Activated T-cell treated with anti-CD3 and anti-CD28 coated beads for 48 hours (primary cell): Measurements from ENCODE around the gene CNPY3.

Experiments used
- DNase-seq: peaks from one replicate; pipeline ENCODE4 v3.0.0-alpha.2; 2020; ENCODE audit warnings: low read depth

The CNPY3 gene

DNA sequence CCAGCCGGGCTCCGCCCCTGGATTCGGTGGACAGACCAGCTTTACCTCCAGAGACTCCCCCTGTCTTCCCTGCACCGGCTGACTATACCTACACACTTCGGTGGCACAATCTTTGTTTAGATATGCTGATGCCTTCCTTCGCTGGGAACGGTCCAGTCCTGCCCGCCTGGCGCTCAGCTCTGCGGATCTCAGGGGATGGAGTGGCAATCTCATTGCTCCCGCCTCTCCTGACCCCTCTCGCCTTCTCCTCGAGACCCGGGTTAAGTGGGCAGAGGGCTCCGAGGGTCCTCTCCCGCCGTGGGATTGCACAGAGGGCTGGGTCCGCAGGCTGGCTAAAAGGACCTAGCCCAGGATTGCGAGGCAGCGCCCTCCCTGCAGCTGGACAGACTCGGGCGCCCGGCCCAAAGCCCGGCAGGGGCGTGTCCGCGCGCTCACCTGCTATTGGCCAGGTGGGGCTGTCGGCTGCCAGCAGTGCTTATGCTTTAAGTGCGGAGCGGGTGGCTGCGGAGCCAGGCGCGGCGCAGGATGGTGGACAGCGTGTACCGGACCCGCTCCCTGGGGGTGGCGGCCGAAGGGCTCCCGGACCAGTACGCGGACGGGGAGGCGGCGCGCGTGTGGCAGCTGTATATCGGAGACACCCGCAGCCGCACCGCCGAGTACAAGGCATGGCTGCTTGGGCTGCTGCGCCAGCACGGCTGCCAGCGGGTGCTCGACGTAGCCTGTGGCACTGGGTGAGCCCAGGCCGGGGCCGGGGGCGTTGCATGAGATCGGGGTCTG lies 31.2 kb downstream of the CNPY3 start, which contains the start of gene GNMT:
Gene GNMT (plus strand): TSS at position 512 of the 777 bp plus-strand sequence. CDS start 14 bp downstream, at position 526.
- DNase-seq = peak; percentile 18

DNA sequence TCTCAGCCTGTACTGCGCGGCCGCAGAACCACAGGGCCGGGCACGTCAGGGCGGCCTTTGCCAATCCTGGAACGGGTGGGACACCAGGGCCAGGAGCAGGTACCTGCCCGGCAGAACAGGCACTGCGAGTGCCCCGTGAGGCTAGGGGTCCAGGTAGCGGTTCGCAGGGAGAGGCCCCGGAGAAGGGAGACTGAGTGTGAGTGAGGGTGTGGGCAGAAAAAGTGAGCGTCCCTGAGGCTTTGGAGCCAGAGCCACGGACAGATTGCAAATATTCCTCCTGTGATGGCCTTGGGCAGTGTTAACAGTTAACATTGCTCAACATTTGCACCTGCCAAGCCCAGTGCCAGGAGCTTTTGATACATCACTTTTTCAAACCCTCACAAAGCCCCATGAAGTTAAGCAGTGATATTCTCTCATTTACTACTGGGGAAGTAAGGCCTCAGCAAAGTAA lies 31.8 kb downstream of the CNPY3 start:
- DNase-seq = no peak

DNA sequence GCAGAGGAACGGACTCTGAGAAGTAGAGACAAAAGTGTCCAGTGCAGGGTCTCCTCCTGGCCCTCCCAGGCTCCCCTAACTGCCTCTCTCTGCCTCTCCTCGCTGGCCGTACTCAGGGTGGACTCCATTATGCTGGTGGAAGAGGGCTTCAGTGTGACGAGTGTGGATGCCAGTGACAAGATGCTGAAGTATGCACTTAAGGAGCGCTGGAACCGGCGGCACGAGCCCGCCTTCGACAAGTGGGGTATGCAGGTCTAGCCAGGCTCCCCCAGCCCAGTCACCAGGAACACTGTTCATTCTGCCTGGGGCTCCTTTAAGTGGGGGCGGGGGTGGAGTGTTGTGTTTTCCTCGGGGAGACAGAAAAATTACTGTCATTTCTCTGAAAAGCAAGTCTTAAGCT lies 32.8 kb downstream of the CNPY3 start:
- no peak for DNase-seq

DNA sequence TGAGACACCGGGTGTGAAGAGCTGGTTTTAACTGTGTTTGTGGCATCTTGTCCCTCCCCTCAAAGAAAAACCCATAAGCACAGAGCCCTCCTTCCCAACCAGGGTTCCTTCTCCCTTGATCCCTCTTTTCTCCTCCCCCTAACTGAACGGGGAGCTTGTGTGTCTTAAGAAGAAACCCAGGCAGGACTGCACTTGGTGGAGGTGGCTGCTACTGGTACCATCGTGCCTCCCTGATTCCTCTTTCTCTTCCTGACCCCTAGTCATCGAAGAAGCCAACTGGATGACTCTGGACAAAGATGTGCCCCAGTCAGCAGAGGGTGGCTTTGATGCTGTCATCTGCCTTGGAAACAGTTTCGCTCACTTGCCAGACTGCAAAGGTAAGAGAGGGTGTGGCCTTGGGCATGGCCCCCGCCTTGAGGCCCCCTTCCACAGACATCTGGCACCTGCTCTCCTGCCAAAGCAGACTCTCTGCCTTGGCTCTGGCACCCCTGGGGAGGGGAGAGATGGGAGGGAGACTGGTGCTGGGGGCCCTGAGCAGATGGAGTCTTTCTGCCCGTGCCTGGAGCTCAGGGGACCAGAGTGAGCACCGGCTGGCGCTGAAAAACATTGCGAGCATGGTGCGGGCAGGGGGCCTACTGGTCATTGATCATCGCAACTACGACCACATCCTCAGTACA lies 33.4 kb downstream of the CNPY3 start:
- DNase-seq = no peak

DNA sequence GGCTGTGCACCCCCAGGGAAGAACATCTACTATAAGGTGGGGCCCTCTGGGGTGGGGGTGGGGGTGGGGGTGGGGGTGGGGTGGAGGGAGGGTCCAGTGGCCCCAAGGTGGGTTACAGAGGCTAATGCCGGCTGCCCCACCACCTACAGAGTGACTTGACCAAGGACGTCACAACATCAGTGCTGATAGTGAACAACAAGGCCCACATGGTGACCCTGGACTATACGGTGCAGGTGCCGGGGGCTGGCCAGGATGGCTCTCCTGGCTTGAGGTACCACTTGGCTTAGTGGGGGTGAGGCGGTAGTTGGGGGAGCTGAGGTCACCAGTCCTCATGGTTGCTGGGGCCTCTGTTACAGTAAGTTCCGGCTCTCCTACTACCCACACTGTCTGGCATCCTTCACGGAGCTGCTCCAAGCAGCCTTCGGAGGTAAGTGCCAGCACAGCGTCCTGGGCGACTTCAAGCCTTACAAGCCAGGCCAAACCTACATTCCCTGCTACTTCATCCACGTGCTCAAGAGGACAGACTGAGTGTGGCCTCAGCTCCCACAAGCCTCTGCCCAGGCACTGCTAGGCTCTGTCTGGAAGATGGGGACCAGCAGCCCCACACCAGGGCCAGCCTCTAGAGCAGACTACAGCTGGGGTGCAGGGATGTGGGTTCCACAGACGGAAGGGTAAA lies 34.0 kb downstream of the CNPY3 start:
- DNase-seq = no peak

DNA sequence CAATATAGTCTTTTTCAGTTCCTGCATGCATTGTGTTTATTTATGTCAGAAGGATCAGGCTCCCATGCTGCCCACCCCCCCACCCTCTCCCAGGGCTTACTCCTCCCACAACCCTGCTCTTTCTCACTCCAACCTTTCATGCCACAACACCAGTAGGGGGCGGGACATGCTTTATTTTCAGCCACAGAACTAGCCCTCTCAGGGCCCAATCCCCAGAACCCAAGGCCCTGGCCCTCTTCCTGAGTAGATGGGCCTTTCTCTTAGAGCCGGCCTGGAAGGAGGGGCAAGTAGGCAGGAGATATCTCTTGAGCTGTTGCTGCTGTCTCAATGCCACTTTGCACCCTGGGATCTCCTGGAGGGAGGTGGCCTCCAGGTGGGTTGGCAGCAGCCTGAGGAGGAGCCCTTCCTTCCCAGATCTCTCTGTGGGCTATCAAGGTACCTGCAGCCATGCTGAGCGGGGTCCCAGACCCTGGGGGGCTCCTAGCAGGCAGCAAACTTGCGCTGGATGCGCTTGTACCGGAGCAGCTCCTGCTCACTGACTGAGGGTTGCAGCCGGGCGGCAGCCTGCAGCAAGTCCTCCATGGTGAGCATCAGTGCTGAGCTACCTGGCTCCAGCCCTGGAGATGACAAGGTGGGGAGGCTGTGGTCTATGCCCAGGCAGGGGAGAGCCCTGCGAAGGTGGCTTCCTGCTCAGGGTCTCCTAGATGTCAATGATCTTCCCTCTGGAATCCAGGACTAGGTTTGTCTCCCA lies 34.8 kb downstream of the CNPY3 start:
- peak; percentile 23 for DNase-seq

DNA sequence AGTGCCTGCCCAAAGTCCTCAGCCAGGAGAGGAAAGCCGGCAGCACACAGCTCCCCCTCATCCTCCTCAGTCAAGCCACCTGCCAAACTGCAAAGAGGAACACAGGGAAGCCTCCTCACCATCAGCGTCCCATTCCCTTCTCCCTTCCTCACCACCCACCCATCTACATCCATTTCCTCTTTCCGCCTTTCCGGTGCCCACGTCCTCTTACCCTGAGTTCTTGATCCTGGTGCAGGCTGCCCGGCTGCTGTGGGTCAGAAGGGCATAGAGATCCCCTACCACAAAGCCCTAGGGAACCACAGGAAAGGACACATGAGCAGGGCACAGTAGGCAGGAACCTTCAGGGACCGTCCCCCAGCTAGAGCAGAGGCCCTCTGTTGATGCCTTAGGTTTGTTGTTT lies 37.3 kb downstream of the CNPY3 start:
- no peak for DNase-seq

DNA sequence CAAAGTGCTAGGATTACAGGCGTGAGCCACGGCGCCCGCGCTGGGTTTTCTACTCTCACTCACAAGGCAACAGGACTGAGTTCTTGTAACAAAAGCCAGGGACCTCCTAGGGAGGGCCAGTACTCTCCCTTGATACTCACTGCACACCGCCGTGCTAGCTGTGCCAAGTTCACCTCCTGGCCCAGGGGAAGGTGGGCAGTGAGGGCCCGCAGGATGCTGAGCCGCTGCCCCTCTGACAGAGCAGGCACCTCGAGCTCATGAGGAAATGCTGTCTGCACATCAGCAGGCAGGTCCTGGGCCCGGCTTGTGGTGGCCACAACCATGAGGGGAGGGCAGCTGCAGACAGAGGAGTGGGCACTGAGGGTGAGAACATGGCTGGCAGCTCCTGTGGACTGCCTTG lies 37.9 kb downstream of the CNPY3 start:
- no peak for DNase-seq

DNA sequence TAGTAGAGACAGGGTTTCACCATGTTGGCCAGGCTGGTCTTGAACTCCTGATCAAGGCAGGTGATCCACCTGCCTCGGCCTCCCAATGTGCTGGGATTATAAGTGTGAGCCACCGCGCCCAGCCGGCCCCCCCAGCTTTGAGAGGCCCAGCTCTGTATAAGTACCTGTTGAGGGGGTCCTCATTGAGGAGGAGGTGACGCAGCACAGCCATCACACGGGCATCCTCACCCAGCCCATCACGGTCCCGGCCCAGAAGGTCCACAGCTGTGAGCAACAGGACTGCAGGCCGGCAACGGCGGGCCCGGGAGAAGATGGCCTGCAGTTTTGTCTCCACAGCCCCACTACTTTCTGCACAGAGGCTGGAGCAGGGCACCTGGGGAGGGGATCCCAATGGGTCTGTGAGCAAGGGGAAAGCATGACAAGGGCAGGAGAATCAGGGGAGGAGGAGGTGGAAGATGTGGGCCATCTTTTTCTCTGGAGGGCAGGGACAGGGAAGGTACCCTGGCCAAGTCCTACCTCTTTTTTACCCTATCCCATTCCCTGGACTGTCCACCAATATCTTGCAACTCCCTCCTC lies 38.9 kb downstream of the CNPY3 start:
- no peak for DNase-seq

DNA sequence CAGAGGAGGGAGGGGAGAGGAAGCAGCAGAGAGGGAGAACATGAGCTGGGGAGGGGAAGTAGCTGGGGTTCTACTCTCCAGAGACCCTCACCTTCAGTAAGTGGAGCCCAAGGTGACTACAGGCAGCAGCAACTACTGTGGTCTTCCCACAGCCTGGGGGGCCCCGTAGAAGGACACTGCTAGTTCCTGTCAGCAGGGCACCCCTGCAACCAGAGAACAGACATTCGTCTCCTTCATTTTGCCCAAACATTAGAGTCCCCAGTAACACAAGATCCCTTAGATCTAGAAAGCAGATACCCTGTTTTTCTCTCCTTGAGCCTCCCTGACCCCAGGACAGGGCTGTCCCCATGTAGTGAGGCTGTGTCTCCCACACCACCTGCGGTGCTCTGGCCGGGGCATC lies 39.5 kb downstream of the CNPY3 start:
- DNase-seq = no peak

DNA sequence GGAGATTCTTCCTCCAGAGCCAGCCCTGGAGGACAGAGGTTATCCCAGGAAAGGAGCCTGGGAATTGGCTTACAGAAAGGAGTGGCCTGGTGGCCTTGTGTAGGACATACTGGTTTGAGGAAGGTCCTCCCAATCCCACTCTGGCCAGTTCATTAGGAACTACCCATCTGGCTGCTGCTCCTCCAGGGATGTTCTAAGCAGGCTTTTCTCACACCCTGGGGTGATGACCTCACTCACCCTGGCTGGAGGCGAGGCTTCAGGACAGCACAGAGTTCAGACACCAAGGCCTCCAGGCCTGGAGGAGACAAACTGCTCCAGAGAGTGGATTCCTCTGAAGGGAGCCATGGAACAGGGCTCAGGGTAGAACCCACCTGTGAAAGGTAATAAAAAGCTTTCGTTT lies 40.2 kb downstream of the CNPY3 start:
- DNase-seq = no peak

DNA sequence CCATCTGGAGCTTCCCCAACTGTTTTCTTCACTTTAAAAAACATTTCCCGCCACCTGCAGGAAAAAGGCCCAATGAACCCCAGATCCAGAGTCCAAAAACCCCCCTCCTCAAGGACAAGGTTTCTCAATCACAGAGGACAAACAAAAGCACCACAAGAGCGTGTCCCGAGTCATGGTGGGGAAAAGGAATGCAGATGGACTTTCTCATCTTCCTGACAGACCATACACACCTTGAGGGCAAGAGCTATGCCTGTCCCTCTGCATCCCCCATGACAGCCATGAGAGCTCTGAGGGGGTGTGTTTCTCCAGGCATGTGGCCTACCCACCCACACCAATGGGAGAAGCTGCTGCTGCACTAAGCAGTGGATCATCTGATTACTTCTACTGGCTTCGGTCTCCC lies 40.7 kb downstream of the CNPY3 start:
- DNase-seq = no peak

DNA sequence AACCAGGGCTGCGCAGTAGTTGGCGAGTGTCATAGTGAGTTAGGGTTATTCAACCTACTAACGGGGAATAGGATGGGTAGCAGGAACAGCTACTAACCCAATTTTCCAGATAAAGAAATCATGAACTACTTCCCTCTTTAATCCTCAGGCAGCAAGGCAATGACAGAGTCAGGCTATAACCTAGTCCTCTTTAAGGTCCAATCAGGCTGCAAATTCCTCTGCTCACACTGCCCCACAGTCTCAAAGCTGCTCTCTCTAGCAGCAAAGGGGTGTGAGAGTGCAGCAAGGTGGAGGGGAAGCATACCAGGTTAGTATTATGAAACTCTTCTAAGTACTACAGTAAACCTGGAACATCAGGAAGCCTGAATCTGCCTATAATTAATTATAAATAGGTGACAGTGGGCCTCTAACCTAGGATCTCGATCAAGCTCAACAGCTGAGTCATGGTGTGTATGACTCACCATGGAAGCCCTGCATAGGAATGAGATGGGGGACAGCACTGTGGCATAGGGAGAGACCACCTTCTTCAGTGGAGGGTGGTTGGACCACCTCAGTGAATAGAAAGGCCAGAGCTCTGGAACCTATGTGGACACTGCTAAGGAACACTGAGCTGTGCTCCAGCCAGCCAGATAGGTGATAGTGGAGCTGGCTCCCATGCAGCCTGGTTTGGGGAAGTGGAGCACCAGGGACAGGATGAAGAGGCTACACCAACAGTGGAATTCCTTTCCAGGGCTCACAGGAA lies 41.8 kb downstream of the CNPY3 start:
- DNase-seq = no peak

DNA sequence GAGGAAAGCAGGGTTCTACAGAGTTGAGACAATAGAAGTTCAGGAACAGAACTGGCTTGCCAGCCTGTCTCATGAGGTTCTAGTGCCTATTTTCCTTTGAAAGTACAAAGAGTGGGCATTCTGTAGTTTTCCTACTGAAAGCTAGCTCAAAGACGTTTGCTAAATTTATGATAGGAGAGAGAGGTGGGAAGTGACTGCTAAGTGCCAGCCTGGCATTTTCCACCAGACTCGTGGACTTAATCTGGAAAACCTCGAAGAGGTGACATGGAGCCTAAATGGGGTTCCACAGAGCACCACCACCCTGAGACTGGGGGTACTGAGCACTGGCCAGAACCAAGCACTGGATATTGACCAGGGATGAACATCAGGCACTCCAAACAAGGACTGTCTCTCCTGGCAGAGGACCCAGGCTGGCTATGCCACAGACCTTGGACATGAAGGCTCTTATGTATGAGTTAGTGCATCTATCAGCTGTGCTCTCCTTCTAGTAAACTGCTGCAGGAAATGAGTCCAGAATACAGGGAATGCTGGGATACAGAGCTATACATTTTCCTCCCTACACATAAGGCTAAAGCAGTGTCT lies 42.6 kb downstream of the CNPY3 start:
- no peak for DNase-seq

DNA sequence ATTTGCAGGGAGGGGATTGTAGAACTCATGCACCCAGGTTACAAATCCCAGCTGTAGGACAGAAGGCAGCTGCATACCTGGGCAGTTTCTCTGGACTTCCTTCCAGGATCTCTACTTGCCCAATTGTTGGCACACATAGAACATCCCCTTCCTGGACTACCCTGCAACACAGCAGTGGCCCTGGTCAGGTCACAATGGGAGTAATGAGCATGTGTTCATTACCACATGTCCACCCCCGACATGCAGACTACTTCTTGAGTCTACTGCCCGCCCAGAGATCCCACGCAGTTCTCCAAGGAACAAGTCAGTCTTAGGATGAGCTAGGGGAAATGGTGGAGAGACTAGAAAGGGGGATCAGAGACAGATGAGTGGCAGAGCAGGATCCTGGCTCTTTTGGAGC lies 44.6 kb downstream of the CNPY3 start:
- DNase-seq = no peak

DNA sequence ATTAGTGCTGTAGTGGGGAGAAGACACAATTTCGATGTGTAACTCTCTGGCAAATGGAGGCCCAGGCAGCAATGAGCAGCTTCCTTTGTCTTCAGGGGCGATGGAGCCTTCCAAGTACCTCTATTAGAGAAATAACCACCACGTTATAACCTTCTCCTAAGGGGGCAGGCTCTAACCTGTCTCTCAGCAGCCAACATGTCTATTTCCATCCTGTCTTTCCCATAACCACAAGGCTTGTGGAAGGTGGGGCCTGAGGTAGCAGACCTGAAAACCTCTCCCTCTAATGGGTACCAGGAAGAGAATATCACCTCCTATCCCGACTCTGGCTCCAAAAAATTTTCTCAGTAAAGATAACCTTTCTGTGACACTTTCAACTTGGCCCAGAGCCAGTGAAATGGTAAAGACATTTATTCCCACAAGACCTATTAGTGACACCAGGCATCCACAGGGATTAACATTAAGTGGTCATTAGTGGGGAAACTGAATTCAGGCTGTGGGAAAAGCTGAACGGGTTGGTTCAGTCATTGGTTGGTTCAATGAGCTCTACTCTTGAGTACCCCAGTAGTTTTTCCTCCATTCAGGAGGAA lies 45.7 kb downstream of the CNPY3 start:
- DNase-seq = no peak

DNA sequence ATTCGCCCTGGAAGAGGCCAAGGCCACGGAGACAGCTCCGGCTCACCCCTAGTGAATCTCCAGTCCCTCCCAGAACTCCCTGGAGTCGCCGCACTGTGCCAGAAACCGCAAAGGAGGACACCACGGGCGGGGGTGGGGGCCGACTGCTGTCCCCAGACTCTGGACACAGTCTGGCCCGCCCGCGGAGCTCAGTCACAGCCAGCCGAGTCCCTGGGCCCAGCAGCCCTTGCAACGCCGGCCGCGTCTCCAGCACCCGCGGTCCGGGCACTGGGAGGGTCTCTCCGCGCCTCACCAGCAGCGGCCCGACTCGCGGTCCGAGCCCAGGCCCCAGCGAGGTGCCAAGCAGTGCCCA lies 49.2 kb downstream of the CNPY3 start:
- DNase-seq = no peak

DNA sequence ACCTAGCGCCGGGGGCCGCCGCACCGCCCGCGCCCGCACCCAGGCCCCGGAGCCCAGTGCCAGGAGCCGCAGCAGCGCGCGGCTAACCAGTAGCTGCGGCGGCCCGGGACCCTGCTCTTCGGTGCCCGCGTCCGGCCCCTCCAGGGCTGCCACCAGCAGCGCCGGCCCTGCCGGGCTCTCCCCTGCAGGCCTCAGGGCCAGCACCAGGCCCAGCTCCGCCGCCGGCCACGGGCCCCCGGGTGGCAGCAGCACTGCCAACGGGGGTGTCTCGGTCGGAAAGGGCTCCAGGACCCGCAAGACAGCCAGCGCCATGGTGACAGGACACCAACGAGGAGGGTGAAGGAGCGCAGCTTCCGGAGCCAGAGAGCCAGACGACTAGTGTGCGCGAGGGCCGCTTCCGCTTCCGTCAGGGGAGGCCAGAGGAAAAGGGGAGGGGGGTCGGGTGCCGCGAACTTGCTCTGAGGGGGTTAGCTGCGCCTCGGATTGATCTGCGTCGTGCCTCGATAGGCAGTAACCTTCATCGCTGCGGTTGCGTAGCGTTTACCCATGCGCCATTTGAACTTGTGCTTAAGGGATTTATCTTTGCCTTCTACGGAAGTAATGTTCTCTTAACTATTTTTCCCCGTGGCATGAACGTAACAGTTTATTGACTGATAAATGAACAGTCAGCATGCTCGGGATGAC lies 49.7 kb downstream of the CNPY3 start, which contains the start of gene PEX6:
Gene PEX6 (minus strand): TSS at position 343 of the 684 bp plus-strand sequence. CDS start 31 bp downstream, at position 312.
- DNase-seq = peak; percentile 87

DNA sequence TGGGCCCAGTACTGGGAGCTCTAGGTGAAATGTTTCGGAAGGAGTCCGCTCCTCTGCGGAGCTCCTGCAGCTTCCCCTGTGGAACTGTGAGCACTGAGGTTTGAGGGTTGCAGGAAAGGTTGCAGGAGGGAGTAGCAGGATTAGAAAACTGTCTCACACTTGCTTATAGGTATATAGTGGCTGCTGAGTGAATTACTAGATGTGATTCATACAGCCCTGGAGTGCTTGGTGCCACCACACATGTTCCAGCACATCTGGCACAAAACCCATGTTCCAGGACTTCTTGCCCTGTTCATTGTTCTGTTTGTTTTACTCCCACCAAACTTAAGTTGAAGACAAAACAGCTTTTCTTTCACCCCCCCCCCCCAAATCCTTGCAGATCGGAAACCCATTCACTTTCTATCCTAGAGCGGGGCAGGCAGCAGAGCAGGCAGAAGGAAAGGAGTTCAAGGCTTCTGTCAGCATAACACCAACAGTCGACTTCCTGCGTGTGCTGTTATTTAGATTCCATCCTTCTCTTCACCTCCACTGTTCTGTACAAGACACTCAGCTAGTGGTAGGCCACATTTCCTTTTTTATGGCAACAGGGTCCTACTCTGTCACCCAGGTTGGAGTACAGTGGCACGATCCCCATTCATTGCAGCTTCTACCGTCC lies 50.4 kb downstream of the CNPY3 start:
- no peak for DNase-seq
